Spleen (tissue), 7 donors: Measurements from ENCODE around the gene CCDC89.

Source experiments
- POLR2A ChIP-seq, 3 donors: fragments of 450-650 bp; IDR thresholded peaks; one replicate each; pipeline ENCODE4 v1.5.1; 2017; ENCODE audit warnings: antibody characterized with exemption in 3 of 3, mild to moderate bottlenecking in 1 of 3
- POLR2AphosphoS5 ChIP-seq, 3 donors: sonication (generic); formaldehyde crosslinking; IDR thresholded peaks; one replicate each; pipeline ENCODE4 v1.5.1; 2017; ENCODE audit warnings: antibody characterized with exemption in 3 of 3
- TF ChIP-seq, protein P1 (sequence below), 11 experiments: fragments of 200-600 bp in 7 of 11; fragments of 450-650 bp in 4 of 11; sonication (generic) in 4 of 11; IDR thresholded peaks in 8 of 11; conservative IDR thresholded peaks in 3 of 11; 1 replicate in 7 of 11; 2 replicates in 4 of 11; pipeline versions ENCODE4 v1.4.0 to v1.8.0; 2016 to 2021; ENCODE audit warnings: antibody characterized with exemption in 11 of 11, inconsistent platforms in 4 of 11, mild to moderate bottlenecking in 1 of 11
- donor health status: DM: no; HTN: no; CAD: no; lungs with moderate emphysema.
- donor health status: DM: no; HTN: no; CAD: no.
- donor health status: DM: no; HTN: no; CAD: no.

DNA sequence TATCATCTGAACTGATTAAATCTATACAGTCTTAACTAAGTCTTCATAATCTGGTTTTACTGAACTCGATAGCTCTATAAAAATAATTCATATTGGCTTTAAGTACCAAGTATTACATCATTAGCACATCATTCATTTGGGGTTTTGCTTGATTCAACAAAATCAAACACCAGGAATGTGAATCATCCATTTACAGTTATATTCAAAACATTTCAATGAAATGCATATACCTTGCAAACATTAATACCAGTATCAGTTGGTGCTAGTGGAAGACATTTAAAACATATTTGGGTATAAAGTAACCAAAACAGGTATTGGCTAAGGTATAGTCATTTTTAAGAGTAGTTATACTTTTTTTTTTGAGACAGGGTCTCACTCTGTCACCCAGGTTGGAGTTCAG lies 12.2 kb upstream of the CCDC89 start:
- TF ChIP-seq, protein P1, sequence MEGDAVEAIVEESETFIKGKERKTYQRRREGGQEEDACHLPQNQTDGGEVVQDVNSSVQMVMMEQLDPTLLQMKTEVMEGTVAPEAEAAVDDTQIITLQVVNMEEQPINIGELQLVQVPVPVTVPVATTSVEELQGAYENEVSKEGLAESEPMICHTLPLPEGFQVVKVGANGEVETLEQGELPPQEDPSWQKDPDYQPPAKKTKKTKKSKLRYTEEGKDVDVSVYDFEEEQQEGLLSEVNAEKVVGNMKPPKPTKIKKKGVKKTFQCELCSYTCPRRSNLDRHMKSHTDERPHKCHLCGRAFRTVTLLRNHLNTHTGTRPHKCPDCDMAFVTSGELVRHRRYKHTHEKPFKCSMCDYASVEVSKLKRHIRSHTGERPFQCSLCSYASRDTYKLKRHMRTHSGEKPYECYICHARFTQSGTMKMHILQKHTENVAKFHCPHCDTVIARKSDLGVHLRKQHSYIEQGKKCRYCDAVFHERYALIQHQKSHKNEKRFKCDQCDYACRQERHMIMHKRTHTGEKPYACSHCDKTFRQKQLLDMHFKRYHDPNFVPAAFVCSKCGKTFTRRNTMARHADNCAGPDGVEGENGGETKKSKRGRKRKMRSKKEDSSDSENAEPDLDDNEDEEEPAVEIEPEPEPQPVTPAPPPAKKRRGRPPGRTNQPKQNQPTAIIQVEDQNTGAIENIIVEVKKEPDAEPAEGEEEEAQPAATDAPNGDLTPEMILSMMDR (IDR thresholded peaks at IDR 0.05 in 8 of 11, conservative IDR thresholded peaks at IDR 0.05 in 3 of 11), result no peak
- no peak for TF ChIP-seq POLR2AphosphoS5 (IDR thresholded peaks at IDR 0.05)
- TF ChIP-seq POLR2A (IDR thresholded peaks at IDR 0.05), result no peak
